ENCODE measurements around the gene BRD9.

DNA sequence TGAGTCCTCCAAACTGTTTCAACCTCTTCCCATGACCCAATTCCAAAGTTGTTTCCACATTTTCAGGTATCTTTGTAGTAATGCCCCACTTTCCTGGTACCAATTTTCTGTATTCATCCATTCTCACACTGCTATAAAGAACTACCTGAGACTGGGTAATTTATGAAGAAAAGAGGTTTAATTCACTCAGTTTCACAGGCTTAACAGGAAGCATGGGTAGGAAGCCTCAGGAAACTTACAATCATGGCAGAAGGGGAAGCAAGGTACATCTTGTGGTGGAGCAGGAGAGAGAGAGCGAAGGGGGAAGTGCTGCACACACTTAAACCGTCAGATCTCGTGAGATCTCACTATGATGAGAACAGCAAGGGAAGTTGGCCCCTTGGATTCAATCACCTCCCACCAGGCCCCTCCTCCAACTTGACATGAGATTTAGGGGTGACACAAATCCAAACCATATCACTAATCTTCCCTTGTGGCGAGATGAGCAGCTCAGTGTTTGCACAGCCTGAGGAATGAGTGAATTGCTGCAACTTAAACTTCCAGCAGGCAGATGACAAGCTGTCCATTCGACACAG lies 43.0 kb upstream of the BRD9 start:
- TF ChIP-seq, protein P1, sequence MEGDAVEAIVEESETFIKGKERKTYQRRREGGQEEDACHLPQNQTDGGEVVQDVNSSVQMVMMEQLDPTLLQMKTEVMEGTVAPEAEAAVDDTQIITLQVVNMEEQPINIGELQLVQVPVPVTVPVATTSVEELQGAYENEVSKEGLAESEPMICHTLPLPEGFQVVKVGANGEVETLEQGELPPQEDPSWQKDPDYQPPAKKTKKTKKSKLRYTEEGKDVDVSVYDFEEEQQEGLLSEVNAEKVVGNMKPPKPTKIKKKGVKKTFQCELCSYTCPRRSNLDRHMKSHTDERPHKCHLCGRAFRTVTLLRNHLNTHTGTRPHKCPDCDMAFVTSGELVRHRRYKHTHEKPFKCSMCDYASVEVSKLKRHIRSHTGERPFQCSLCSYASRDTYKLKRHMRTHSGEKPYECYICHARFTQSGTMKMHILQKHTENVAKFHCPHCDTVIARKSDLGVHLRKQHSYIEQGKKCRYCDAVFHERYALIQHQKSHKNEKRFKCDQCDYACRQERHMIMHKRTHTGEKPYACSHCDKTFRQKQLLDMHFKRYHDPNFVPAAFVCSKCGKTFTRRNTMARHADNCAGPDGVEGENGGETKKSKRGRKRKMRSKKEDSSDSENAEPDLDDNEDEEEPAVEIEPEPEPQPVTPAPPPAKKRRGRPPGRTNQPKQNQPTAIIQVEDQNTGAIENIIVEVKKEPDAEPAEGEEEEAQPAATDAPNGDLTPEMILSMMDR (IDR thresholded peaks at IDR 0.05) = no peak
- TF ChIP-seq POLR2AphosphoS5 (IDR thresholded peaks at IDR 0.05) = no peak

Data from esophagus muscularis mucosa (tissue), 3 donors.